Endothelial cell (in vitro differentiated cells): ENCODE measurements around the gene GPD1. TPM values are rescaled to one million over a fixed set of nuclear protein-coding genes. Genes with fewer than 3 reads are reported as not detected.

Experiments
- DNase-seq: peaks from one replicate; pipeline ENCODE4 v3.0.0; 2021; ENCODE audit warnings: low spot score
- H3K27ac Mint-ChIP-seq: one replicate; pipeline ENCODE4 v1.8.0; 2021; ENCODE audit warnings: mixed read lengths, inconsistent platforms; ENCODE audit not compliant: unreplicated experiment
- H3K27me3 Mint-ChIP-seq: one replicate; pipeline ENCODE4 v1.8.0; 2021; ENCODE audit warnings: mild to moderate bottlenecking, moderate library complexity, mixed read lengths, inconsistent platforms; ENCODE audit not compliant: unreplicated experiment
- H3K36me3 Mint-ChIP-seq: one replicate; pipeline ENCODE4 v1.8.0; 2021; ENCODE audit warnings: mild to moderate bottlenecking, low read depth, mixed read lengths, inconsistent platforms; ENCODE audit not compliant: unreplicated experiment
- H3K4me1 Mint-ChIP-seq: one replicate; pipeline ENCODE4 v1.8.0; 2021; ENCODE audit warnings: mild to moderate bottlenecking, mixed read lengths, inconsistent platforms; ENCODE audit not compliant: unreplicated experiment
- H3K4me3 Mint-ChIP-seq: one replicate; pipeline ENCODE4 v1.8.0; 2021; ENCODE audit warnings: mild to moderate bottlenecking, mixed read lengths, inconsistent platforms; ENCODE audit not compliant: unreplicated experiment
- H3K9me3 Mint-ChIP-seq: one replicate; pipeline ENCODE4 v1.8.0; 2021; ENCODE audit warnings: mixed read lengths, inconsistent platforms; ENCODE audit not compliant: unreplicated experiment
- total RNA-seq: library from RNA; stranded (reverse); fragmentation: NEBNext Ultra II Directional; extraction: Animal tissue kit (Norgen Biotek cat#: 25700); gene quantifications from one replicate; pipeline ENCODE4 v1.2.1, GENCODE V29; 2021; ENCODE audit not compliant: unreplicated experiment
- TF ChIP-seq, protein P1 (sequence below): fragments of 200-600 bp; sonication (generic); IDR thresholded peaks from one replicate; pipeline ENCODE4 v1.5.0; 2021; ENCODE audit warnings: antibody characterized with exemption; ENCODE audit not compliant: unreplicated experiment

Gene GPD1
- total RNA-seq, 1 donor from 2014 or later = not detected

DNA sequence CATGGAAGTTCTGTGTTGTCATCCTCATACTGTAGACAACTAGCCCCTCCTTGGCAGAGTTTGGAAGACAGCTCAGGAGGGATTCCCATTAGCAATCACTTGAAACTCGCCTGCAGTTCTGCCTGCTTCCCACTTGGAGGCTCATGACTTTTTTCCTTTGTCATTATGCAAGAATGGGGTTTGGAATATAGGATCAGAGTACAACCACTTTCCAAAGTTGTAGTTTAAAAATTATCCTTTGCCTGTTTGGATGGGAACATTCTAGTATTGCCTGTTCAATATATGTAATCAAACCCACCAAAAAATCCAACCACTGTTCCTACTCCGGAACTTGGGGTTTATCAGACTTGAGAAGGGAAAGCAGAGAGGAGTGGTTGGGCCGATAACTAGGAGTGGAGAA, 2.1 kb upstream of the GPD1 start:
- H3K36me3 Mint-ChIP-seq = peaks cover 38% of the 10 kb centered on the region

DNA sequence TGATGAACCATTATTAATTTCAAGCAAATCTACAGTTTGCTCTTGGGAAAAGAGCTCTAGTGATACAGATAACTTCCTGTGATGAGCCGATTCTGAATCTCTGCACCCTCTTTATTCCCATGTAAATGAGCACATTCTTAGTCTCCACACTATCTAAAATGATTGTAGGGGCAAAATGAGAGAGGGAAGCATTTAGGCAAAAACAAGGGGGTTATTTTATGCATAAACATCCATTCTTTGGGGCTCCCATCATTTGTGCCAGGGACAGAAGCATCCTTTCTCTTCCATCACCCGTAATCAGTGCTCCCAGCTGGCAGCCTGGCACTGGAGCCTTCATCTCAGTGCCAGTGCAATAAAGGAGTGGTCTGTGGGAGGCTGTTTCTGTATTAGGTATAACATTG, 1.7 kb upstream of the GPD1 start:
- H3K9me3 Mint-ChIP-seq = no peaks in the 10 kb centered on the region

More for the DNA sequence above, 2.1 kb upstream of the GPD1 start:
- Mint-ChIP-seq H3K4me1 (no peaks in the 10 kb centered on the region), H3K27ac (no peak overlapping the region), H3K4me3 (no peak overlapping the region), H3K9me3 (no peaks in the 10 kb centered on the region), H3K27me3 (peaks cover 6% of the 10 kb centered on the region)
- TF ChIP-seq, protein P1, sequence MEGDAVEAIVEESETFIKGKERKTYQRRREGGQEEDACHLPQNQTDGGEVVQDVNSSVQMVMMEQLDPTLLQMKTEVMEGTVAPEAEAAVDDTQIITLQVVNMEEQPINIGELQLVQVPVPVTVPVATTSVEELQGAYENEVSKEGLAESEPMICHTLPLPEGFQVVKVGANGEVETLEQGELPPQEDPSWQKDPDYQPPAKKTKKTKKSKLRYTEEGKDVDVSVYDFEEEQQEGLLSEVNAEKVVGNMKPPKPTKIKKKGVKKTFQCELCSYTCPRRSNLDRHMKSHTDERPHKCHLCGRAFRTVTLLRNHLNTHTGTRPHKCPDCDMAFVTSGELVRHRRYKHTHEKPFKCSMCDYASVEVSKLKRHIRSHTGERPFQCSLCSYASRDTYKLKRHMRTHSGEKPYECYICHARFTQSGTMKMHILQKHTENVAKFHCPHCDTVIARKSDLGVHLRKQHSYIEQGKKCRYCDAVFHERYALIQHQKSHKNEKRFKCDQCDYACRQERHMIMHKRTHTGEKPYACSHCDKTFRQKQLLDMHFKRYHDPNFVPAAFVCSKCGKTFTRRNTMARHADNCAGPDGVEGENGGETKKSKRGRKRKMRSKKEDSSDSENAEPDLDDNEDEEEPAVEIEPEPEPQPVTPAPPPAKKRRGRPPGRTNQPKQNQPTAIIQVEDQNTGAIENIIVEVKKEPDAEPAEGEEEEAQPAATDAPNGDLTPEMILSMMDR = no peak
- no peak for DNase-seq

DNA sequence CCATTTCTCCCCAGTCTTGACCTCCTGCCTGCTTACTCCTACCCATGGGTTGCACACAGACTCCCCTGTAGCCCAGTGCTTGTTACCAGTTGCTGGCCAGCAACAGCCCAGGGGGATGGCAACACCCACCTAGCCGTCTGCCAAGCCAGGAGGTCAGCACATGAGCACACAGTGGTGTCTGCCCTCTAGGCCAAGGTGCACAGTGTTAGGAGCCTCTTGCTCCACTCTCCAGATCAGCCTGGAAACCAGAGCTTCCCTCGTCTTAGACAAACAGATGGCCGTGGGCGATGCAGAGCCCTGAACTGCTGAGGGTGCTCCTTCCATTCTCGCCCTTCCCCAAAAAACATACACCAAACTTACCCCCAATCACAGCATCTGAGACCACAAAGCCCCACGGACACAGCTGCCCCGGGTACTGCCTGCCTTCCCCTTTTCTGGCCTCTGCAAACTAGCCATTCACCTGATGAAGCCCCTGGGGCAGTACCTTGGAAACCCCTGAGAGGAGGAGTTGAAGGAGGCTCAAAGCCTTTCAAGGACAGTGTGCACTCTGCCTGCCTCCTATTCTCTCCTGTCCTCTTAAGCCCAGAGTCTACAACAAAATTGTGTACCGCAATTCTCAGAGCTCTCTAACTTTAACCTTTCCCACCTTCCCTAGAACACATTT, 1.0 kb upstream of the GPD1 start:
- H3K27ac Mint-ChIP-seq = no peak overlapping the region
- H3K4me1 Mint-ChIP-seq = no peaks in the 10 kb centered on the region
- no peaks in the 10 kb centered on the region for H3K9me3 Mint-ChIP-seq
- H3K4me3 Mint-ChIP-seq = peak overlapping the region; percentile 47
- no peak for DNase-seq
- peaks cover 32% of the 10 kb centered on the region for H3K36me3 Mint-ChIP-seq
- peaks cover 6% of the 10 kb centered on the region for H3K27me3 Mint-ChIP-seq
- TF ChIP-seq, protein P1 = no peak

More for the DNA sequence above, 1.7 kb upstream of the GPD1 start:
- Mint-ChIP-seq H3K4me3 (no peak overlapping the region), H3K4me1 (no peaks in the 10 kb centered on the region), H3K27me3 (peaks cover 6% of the 10 kb centered on the region), H3K36me3 (peaks cover 34% of the 10 kb centered on the region), H3K27ac (no peak overlapping the region)
- no peak for DNase-seq
- TF ChIP-seq, protein P1 = no peak

- Mint-ChIP-seq H3K4me1 (peaks cover under 1% of the 10 kb centered on the region), H3K36me3 (peaks cover 27% of the 10 kb centered on the region), H3K4me3 (peak overlapping the region; percentile 47), H3K9me3 (no peaks in the 10 kb centered on the region), H3K27me3 (peaks cover 10% of the 10 kb centered on the region), H3K27ac (no peak overlapping the region)
- no peak for DNase-seq
- TF ChIP-seq, protein P1 = no peak
Observed at GRCh38 chr12:50103351-50103750, 457 bp upstream of the GPD1 start.
